ENCODE results near the gene CDH23. TPM values are rescaled to one million over a fixed set of nuclear protein-coding genes. Genes with fewer than 3 reads are reported as not detected.

Gene CDH23
- total RNA-seq, 2 donors from 2014 or later, result 3.9 to 4.4 TPM

DNA sequence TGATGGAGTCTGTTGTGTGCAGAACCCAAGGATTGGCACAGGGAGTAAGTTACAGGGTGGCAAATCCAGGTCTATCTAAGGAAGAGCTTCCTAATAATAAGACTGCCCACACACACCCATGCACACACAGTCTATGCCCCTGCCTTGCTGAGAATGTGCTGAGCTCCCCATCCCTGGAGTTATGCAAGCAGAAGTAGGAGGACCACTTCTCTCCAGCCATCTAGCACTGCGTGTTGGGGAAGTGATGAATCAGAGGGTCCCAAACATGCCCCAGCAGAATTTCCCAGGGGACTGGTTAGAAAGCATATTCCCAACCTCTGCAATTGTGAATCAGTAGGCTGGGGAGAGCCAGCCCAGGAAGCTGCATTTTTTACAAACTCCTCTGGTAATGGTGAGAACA is 117.2 kb downstream of the CDH23 start:
- Histone ChIP-seq H3K27ac (no peak overlapping the region), H3K4me3 (no peak overlapping the region), H3K4me1 (no peaks in the 10 kb centered on the region), H3K36me3 (no peaks in the 10 kb centered on the region), H3K27me3 (no peaks in the 10 kb centered on the region), H3K9me3 (peaks cover 0 to 3% of the 10 kb centered on the region in 2 donors)
- DNase-seq (ENCODE audit: low spot score), result no peak
- TF ChIP-seq CTCF (IDR thresholded peaks at IDR 0.05), result no peak

GRCh38 chr10:71515531-71516172 is 118.9 kb downstream of the CDH23 start:
- no peak overlapping the region for H3K27ac ChIP-seq
- H3K9me3 ChIP-seq, result no peaks in the 10 kb centered on the region
- no peak for TF ChIP-seq CTCF (IDR thresholded peaks at IDR 0.05)
- H3K4me3 ChIP-seq, result no peak overlapping the region
- H3K27me3 ChIP-seq, result no peaks in the 10 kb centered on the region
- DNase-seq (ENCODE audit: low spot score), result no peak
- no peaks in the 10 kb centered on the region for H3K4me1 ChIP-seq
- no peaks in the 10 kb centered on the region for H3K36me3 ChIP-seq

GRCh38 chr10:71516890-71517289 is 120.2 kb downstream of the CDH23 start:
- no peak for DNase-seq (ENCODE audit: low spot score)
- no peaks in the 10 kb centered on the region for H3K4me1 ChIP-seq
- H3K36me3 ChIP-seq, result no peaks in the 10 kb centered on the region
- TF ChIP-seq CTCF (IDR thresholded peaks at IDR 0.05), result no peak
- no peaks in the 10 kb centered on the region for H3K9me3 ChIP-seq
- H3K4me3 ChIP-seq, result no peak overlapping the region
- no peaks in the 10 kb centered on the region for H3K27me3 ChIP-seq
- no peak overlapping the region for H3K27ac ChIP-seq

GRCh38 chr10:71517298-71518169 is 120.8 kb downstream of the CDH23 start:
- no peaks in the 10 kb centered on the region for H3K36me3 ChIP-seq
- DNase-seq (ENCODE audit: low spot score), result no peak
- no peaks in the 10 kb centered on the region for H3K27me3 ChIP-seq
- no peak for TF ChIP-seq CTCF (IDR thresholded peaks at IDR 0.05)
- H3K27ac ChIP-seq, result no peak overlapping the region
- H3K9me3 ChIP-seq, result no peaks in the 10 kb centered on the region
- H3K4me3 ChIP-seq, result no peak overlapping the region
- H3K4me1 ChIP-seq, result no peaks in the 10 kb centered on the region

DNA sequence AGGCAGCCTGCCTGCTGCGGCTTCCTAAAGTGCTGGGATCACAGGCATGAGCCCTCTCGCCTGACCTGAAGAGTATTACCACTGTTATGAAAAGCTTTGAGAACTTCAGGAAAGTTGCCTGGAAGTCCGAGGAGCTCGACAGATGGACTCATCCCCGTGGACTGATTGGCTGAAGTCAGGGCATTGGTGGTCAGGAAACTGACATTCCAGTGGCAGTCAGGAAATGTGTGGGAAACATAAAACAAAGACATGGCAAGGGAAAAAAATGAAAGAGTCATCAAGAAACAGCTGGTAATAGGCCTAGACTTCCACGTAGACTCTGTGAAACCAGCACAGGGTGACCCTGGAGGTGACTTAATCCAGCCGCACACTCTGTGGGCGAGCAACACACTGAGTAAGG is 123.3 kb downstream of the CDH23 start:
- no peaks in the 10 kb centered on the region for H3K9me3 ChIP-seq
- TF ChIP-seq CTCF (IDR thresholded peaks at IDR 0.05), result no peak
- no peaks in the 10 kb centered on the region for H3K27me3 ChIP-seq
- no peaks in the 10 kb centered on the region for H3K4me1 ChIP-seq
- no peak for DNase-seq (ENCODE audit: low spot score)
- H3K4me3 ChIP-seq, result no peak overlapping the region
- no peak overlapping the region for H3K27ac ChIP-seq
- no peaks in the 10 kb centered on the region for H3K36me3 ChIP-seq

All from right atrium auricular region (tissue), 2 donors.